ENCODE measurements around the gene BYSL.

DNA sequence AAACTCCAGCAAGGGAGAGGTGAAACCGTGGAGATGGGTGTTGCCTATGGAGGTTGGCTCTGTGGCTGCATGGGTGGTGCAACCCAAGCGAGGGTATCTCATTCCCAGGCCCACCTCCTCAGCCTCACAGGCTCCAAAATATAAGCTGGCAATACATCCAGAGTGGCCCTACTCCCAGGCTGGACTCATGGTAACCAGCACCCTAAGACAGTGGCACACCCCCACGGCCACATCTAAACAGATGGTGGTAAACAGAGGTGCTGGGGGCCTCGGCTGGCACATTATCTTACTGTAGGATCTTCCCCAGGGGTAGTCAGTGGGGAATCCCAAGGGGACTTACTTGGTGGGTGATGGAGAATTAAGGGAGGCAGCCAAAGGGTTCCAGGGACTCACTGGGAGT is 54.0 kb downstream of the BYSL start:
- TF ChIP-seq, protein P1, sequence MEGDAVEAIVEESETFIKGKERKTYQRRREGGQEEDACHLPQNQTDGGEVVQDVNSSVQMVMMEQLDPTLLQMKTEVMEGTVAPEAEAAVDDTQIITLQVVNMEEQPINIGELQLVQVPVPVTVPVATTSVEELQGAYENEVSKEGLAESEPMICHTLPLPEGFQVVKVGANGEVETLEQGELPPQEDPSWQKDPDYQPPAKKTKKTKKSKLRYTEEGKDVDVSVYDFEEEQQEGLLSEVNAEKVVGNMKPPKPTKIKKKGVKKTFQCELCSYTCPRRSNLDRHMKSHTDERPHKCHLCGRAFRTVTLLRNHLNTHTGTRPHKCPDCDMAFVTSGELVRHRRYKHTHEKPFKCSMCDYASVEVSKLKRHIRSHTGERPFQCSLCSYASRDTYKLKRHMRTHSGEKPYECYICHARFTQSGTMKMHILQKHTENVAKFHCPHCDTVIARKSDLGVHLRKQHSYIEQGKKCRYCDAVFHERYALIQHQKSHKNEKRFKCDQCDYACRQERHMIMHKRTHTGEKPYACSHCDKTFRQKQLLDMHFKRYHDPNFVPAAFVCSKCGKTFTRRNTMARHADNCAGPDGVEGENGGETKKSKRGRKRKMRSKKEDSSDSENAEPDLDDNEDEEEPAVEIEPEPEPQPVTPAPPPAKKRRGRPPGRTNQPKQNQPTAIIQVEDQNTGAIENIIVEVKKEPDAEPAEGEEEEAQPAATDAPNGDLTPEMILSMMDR (IDR thresholded peaks at IDR 0.05; ENCODE audit: low read depth, low read length, poor library complexity, severe bottlenecking) = no peak
- TF ChIP-seq EZH2phosphoT487 (IDR thresholded peaks at IDR 0.05; ENCODE audit: borderline replicate concordance, low read length) = no peak
